HCT116 (cell line): ENCODE measurements around the gene RNH1. TPM values are rescaled to one million over a fixed set of nuclear protein-coding genes. Genes with fewer than 3 reads are reported as not detected.

Source experiments
- ATAC-seq: fragments of 200-7000 bp; cut with Tn5 transposase; 2 replicates; pipeline ENCODE4 v1.9.1; 2020; ENCODE audit warnings: mild to moderate bottlenecking, moderate library complexity
- BruUV-seq: library from RNA; stranded (reverse); fragments of 400-500 nt; replicated peaks from 2 replicates; lab custom pipeline; 2021; lab: Mats Ljungman, UMichigan
- CTCF ChIA-PET: fragments of 300-600 bp; sonication (Branson Sonifier 250); formaldehyde crosslinking; loops from one replicate; lab custom pipeline; 2021; ENCODE audit warnings: antibody characterized with exemption; lab: Charles Lee
- POLR2A ChIA-PET: fragments of 300-600, 350-600 bp; sonication (Branson Sonifier 250); formaldehyde crosslinking; loops from one replicate; lab custom pipeline; 2021; ENCODE audit warnings: antibody characterized with exemption; lab: Charles Lee
- RAD21 ChIA-PET, 2 experiments: fragments of 300-600 bp; sonication (Branson Sonifier 250); formaldehyde crosslinking; loops; one replicate each; lab custom pipeline; 2023; ENCODE audit warnings: low total read pairs in 2 of 2; ENCODE audit not compliant: uncharacterized antibody in 2 of 2, unreplicated experiment in 2 of 2, low non-redundant PET in 1 of 2; lab: Charles Lee
- DNase-seq: peaks from one replicate; pipeline ENCODE4 v3.0.0-alpha.2; 2010; ENCODE audit warnings: low read depth, low spot score
- H2AFZ ChIP-seq: fragments of 200-600 bp; shearing (Covaris generic), sonication (generic); 2 replicates; pipeline ENCODE4 v1.6.1; 2017; ENCODE audit warnings: low read depth, mixed run types, mixed read lengths, antibody characterized with exemption, low read length; ENCODE audit not compliant: poor library complexity, severe bottlenecking
- H3K27ac ChIP-seq: 2 replicates; pipeline ENCODE4 v1.5.1; 2012; ENCODE audit warnings: low read depth, low read length
- H3K27me3 ChIP-seq: fragments of 200-600 bp; sonication (generic); 2 replicates; pipeline ENCODE4 v1.6.1; 2016; ENCODE audit warnings: mixed run types, low read length, mixed read lengths; ENCODE audit not compliant: insufficient read depth
- H3K36me3 ChIP-seq, 2 experiments: fragments of 200-500 bp in 1 of 2; fragments of 200-600 bp in 1 of 2; sonication (Bioruptor generic) in 1 of 2; sonication (generic) in 1 of 2; 2 replicates each; pipeline versions ENCODE4 v1.5.1 to v1.6.1; 2014 to 2016; ENCODE audit warnings: low read length in 2 of 2, inconsistent platforms in 1 of 2, mixed read lengths in 1 of 2, mixed run types in 1 of 2; ENCODE audit not compliant: insufficient read depth in 2 of 2, control insufficient read depth in 1 of 2
- H3K4me1 ChIP-seq, 2 experiments: fragments of 200-600 bp in 1 of 2; sonication (generic) in 1 of 2; 2 replicates each; pipeline versions ENCODE4 v1.5.1 to v1.6.1; 2012 to 2017; ENCODE audit warnings: low read length in 2 of 2, inconsistent platforms in 1 of 2, mild to moderate bottlenecking in 1 of 2, mixed read lengths in 1 of 2, mixed run types in 1 of 2, moderate library complexity in 1 of 2; ENCODE audit not compliant: insufficient read depth in 2 of 2, control insufficient read depth in 1 of 2
- H3K4me2 ChIP-seq: fragments of 200-600 bp; sonication (generic); 2 replicates; pipeline ENCODE4 v1.6.1; 2017; ENCODE audit warnings: mixed run types, low read length, mixed read lengths
- H3K4me3 ChIP-seq, 2 experiments: fragments of 200-600 bp in 1 of 2; sonication (generic) in 1 of 2; replicated peaks in 1 of 2; 2 replicates each; pipeline ENCODE4 v1.5.1; 2011 to 2016; ENCODE audit warnings: low read length in 2 of 2, control low read depth in 1 of 2, low read depth in 1 of 2, mild to moderate bottlenecking in 1 of 2, mixed read lengths in 1 of 2, mixed run types in 1 of 2
- H3K79me2 ChIP-seq: fragments of 200-600 bp; sonication (generic); 2 replicates; pipeline ENCODE4 v1.6.1; 2017; ENCODE audit warnings: mild to moderate bottlenecking, mixed run types, low read length, moderate library complexity, mixed read lengths; ENCODE audit not compliant: insufficient read depth
- H3K9ac ChIP-seq: fragments of 200-600 bp; sonication (generic); 2 replicates; pipeline ENCODE4 v1.6.1; 2016; ENCODE audit warnings: low read length, mixed read lengths
- H3K9me2 ChIP-seq: fragments of 200-600 bp; sonication (generic), shearing (Covaris generic); 2 replicates; pipeline ENCODE4 v1.6.1; 2017; ENCODE audit warnings: mixed run types, mild to moderate bottlenecking, moderate library complexity; ENCODE audit not compliant: insufficient read depth
- H3K9me3 ChIP-seq, 2 experiments: fragments of 200-500 bp in 1 of 2; fragments of 200-600 bp in 1 of 2; sonication (Bioruptor generic) in 1 of 2; sonication (generic) in 1 of 2; 2 replicates each; pipeline ENCODE4 v1.6.1; 2014 to 2017; ENCODE audit warnings: low read length in 2 of 2, mixed read lengths in 2 of 2, inconsistent platforms in 1 of 2, low read depth in 1 of 2, mild to moderate bottlenecking in 1 of 2, mixed run types in 1 of 2, moderate library complexity in 1 of 2; ENCODE audit not compliant: control insufficient read depth in 1 of 2, insufficient read depth in 1 of 2
- H4K20me1 ChIP-seq: fragments of 200-600 bp; sonication (generic), shearing (Covaris generic); 2 replicates; pipeline ENCODE4 v1.6.1; 2017; ENCODE audit warnings: mixed run types, mild to moderate bottlenecking, moderate library complexity; ENCODE audit not compliant: insufficient read depth
- CEBPB ChIP-seq: IDR thresholded peaks from 2 replicates; pipeline ENCODE4 v1.6.1; 2012; ENCODE audit warnings: low read depth
- CTCF ChIP-seq, 3 experiments: fragments of 200-600 bp in 1 of 3; sonication (generic) in 1 of 3; IDR thresholded peaks in 2 of 3; conservative IDR thresholded peaks in 1 of 3; 2 replicates each; pipeline ENCODE4 v1.5.1; 2012 to 2017; ENCODE audit warnings: low read depth in 2 of 3, low read length in 2 of 3, antibody characterized with exemption in 1 of 3, borderline replicate concordance in 1 of 3, control low read depth in 1 of 3, mild to moderate bottlenecking in 1 of 3, mixed read lengths in 1 of 3, mixed run types in 1 of 3, moderate library complexity in 1 of 3; ENCODE audit not compliant: insufficient read depth in 1 of 3
- EZH2 ChIP-seq: fragments of 200-600 bp; sonication (generic); IDR thresholded peaks from 2 replicates; pipeline ENCODE4 v1.6.1; 2017; ENCODE audit warnings: antibody characterized with exemption, mixed run types
- POLR2A ChIP-seq: IDR thresholded peaks from 2 replicates; pipeline ENCODE4 v1.7.0; 2011; ENCODE audit warnings: borderline replicate concordance; ENCODE audit not compliant: insufficient read depth, insufficient read length; ENCODE audit errors: extremely low read depth
- RAD21 ChIP-seq: IDR thresholded peaks from 2 replicates; pipeline ENCODE4 v1.6.1; 2012; ENCODE audit warnings: low read depth, mild to moderate bottlenecking
- YY1 ChIP-seq: IDR thresholded peaks from 2 replicates; pipeline ENCODE4 v1.6.1; 2011; ENCODE audit warnings: low read length, low read depth, moderate library complexity, mild to moderate bottlenecking; ENCODE audit not compliant: insufficient replicate concordance; ENCODE audit errors: extremely low read depth
- ZFX ChIP-seq: fragments of 450-650 bp; IDR thresholded peaks from 2 replicates; pipeline ENCODE4 v1.6.1; 2017
- intact Hi-C: fragments of 100-400 bp; cut with micrococcal nuclease; formaldehyde crosslinking; loops from 2 replicates; pipeline ENCODE4 v1.10.0; 2022
- total RNA-seq: library from RNA; stranded (reverse); gene quantifications from one replicate; pipeline ENCODE4 v1.2.1, GENCODE V29; 2021; ENCODE audit not compliant: unreplicated experiment
- TF ChIP-seq, protein P1 (sequence below): IDR thresholded peaks from 2 replicates; pipeline ENCODE4 v1.6.1; 2012
- TF ChIP-seq, protein P2 (sequence below): IDR thresholded peaks from 2 replicates; pipeline ENCODE4 v1.6.1; 2012; ENCODE audit warnings: low read depth

RNH1 gene
- total RNA-seq, 1 experiment from 2014 or later: 120 TPM

DNA sequence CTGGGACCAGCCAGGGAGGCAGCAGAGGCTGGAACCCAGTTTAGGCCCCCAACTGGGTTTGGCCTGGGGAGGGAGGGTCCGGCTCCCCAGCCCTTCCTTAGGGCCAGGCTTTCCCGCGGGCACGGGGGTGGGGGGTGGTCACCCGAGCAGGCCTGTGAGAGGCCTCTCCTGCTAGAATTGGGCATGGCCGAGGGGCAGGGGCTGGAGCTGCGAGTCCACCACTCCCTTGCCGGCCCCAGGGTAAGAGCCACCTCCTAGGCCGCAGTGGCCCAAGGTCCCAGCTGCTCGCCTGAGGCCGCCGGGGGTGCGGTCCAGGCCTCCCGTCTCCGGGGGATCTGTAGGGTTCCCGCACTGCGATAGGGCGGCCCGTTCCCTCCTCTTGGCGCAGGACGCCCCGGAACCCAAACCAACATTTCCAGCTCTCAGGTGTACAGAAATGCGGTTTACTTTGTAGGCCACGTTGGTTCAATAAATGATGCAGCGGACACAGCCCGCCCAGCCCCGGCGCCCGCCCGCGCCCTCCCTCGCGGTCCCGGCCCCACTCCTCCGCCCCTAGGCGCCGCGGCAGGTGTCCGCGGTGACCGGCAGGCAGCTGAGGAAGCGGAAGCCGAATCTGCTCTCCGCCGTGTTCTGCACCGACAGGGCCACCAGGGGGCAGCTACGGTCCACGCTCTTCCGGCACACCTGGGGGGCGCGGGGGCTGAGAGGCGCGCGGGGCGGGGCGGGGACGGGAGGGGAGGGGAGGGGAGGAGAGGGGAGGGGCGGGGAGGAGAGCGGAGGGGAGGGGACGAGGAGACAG is 47.6 kb upstream of the RNH1 start:
- intact Hi-C loops: loop anchor here (2.0 kb wide), 1 partner anchor 174 kb away; no protein-coding TSS in a partner anchor
- peak; percentile 44 for DNase-seq
- Histone ChIP-seq H3K79me2 (no peaks in the 10 kb centered on the region), H3K4me3 (peak overlapping the region; percentile 28 to 47), H3K4me2 (peak overlapping the region; percentile 80), H3K9ac (peak overlapping the region; percentile 32; the same call in 1 of the 2 replicates), H3K4me1 (peaks cover 14 to 22% of the 10 kb centered on the region in 2 experiments), H2AFZ (no peak overlapping the region), H3K9me2 (no peaks in the 10 kb centered on the region), H3K9me3 (no peaks in the 10 kb centered on the region), H3K27me3 (no peaks in the 10 kb centered on the region), H4K20me1 (no peaks in the 10 kb centered on the region), H3K36me3 (no peaks in the 10 kb centered on the region), H3K27ac (peak overlapping the region; percentile 65; the same call in 1 of the 2 replicates)
- BruUV-seq: no TSS peak
- TF ChIP-seq YY1 (no peak), CEBPB (no peak), EZH2 (no peak), CTCF (IDR thresholded peaks at IDR 0.05 in 2 of 3, conservative IDR thresholded peaks at IDR 0.05 in 1 of 3; ENCODE audit: borderline replicate concordance in 1 of 3, insufficient read depth in 1 of 3, low read depth in 2 of 3, low read length in 2 of 3) (peak in 2 of 3 experiments; percentile 47 to 59; a peak in 4 of 6 replicates), POLR2A (no peak), RAD21 (no peak), ZFX (peak; percentile 32; the same call in 1 of the 2 replicates)
- TF ChIP-seq, protein P1, sequence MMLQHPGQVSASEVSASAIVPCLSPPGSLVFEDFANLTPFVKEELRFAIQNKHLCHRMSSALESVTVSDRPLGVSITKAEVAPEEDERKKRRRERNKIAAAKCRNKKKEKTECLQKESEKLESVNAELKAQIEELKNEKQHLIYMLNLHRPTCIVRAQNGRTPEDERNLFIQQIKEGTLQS: no peak
- TF ChIP-seq, protein P2, sequence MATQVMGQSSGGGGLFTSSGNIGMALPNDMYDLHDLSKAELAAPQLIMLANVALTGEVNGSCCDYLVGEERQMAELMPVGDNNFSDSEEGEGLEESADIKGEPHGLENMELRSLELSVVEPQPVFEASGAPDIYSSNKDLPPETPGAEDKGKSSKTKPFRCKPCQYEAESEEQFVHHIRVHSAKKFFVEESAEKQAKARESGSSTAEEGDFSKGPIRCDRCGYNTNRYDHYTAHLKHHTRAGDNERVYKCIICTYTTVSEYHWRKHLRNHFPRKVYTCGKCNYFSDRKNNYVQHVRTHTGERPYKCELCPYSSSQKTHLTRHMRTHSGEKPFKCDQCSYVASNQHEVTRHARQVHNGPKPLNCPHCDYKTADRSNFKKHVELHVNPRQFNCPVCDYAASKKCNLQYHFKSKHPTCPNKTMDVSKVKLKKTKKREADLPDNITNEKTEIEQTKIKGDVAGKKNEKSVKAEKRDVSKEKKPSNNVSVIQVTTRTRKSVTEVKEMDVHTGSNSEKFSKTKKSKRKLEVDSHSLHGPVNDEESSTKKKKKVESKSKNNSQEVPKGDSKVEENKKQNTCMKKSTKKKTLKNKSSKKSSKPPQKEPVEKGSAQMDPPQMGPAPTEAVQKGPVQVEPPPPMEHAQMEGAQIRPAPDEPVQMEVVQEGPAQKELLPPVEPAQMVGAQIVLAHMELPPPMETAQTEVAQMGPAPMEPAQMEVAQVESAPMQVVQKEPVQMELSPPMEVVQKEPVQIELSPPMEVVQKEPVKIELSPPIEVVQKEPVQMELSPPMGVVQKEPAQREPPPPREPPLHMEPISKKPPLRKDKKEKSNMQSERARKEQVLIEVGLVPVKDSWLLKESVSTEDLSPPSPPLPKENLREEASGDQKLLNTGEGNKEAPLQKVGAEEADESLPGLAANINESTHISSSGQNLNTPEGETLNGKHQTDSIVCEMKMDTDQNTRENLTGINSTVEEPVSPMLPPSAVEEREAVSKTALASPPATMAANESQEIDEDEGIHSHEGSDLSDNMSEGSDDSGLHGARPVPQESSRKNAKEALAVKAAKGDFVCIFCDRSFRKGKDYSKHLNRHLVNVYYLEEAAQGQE: no peak
- CTCF ChIA-PET: interaction anchor here (0.8 to 1.1 kb wide), 4 partner anchors 21 to 229 kb away, joined by 3 to 5 read pairs (median 4); no protein-coding TSS in a partner anchor
- peak; percentile 78 for ATAC-seq
- POLR2A ChIA-PET: interaction anchor here (0.6 to 0.9 kb wide), 3 partner anchors 21 to 149 kb away, joined by 3 to 4 read pairs (median 3); partner anchors contain the start of gene PHRF1
- RAD21 ChIA-PET: interaction anchor here in 1 of 2 experiments (1.0 kb wide), 1 partner anchor 168 kb away, joined by 3 read pairs; no protein-coding TSS in a partner anchor
